GM18499 (cell line): ENCODE measurements around the gene FFAR1.

ENCODE experiments used
- ATAC-seq: cut with Tn5 transposase; IDR thresholded peaks from one replicate; pipeline ENCODE4 v1.9.1; 2021; ENCODE audit warnings: moderate number of reproducible peaks; ENCODE audit not compliant: insufficient read depth, unreplicated experiment

Gene FFAR1, protein sequence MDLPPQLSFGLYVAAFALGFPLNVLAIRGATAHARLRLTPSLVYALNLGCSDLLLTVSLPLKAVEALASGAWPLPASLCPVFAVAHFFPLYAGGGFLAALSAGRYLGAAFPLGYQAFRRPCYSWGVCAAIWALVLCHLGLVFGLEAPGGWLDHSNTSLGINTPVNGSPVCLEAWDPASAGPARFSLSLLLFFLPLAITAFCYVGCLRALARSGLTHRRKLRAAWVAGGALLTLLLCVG (N-terminal part only)

DNA sequence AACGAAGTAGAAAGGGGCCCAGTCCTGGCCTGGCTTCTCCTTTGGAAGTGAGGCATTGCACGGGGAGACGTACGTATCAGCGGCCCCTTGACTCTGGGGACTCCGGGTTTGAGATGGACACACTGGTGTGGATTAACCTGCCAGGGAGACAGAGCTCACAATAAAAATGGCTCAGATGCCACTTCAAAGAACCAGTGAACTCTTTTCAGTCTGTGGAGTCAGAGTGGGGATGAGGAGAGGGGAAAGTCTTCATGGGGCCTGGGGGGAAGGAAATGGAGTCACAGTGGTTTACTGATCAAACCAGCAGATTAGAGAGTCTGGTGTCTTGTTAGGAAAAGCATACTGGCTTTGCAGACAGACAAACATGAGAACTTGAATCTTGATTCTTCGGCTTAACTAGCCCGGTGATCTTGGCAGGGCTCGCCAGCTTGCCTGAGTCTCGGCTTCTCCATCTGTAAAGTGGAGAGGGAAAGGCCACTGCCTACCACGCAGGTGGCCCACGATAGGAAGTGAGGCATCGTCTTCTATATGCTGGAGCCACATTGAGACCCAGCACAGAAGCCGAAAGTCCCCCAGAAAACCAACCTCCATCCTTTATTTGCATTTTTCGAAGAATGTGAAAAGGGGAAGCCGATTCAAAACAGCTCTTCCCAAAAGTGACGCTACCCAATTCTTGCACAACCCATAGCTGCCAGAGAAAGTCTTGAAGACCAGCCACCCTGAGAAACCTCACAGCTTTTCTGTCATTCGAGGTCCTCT, at the start of gene FFAR1:
Gene FFAR1 (plus strand): TSS at position 732 of the 759 bp plus-strand sequence. CDS start 3,650 bp downstream, outside the sequence.
- no peak for ATAC-seq

DNA sequence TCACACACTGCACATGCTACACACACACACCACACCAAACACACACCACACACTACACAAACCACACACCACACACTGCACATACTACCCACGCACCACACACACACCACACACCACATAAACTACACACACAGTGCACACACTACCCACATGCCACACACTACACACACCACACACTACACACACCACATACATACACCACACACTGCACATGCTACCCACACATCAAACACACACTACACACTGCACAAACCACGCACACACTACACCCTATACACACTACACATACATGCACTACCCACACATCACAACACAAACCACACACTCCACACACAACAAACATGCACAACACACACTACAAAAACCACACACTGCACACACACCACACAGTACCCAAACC, 49.8 kb upstream of the FFAR1 start:
- no peak for ATAC-seq

DNA sequence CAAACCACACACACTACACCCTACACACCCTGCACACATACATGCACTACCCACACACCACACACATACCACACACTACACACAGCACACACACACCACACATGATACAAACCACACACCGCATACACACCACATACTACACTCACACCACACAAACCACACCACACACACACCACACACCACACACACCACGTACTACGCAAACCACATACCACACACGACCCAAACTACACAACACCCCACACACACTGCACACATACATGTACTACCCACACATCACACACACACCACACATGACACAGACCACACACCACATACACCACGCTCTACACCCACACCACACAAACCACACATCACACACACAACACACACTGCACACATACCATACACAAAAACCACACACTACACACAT, 49.1 kb upstream of the FFAR1 start:
- ATAC-seq: no peak

DNA sequence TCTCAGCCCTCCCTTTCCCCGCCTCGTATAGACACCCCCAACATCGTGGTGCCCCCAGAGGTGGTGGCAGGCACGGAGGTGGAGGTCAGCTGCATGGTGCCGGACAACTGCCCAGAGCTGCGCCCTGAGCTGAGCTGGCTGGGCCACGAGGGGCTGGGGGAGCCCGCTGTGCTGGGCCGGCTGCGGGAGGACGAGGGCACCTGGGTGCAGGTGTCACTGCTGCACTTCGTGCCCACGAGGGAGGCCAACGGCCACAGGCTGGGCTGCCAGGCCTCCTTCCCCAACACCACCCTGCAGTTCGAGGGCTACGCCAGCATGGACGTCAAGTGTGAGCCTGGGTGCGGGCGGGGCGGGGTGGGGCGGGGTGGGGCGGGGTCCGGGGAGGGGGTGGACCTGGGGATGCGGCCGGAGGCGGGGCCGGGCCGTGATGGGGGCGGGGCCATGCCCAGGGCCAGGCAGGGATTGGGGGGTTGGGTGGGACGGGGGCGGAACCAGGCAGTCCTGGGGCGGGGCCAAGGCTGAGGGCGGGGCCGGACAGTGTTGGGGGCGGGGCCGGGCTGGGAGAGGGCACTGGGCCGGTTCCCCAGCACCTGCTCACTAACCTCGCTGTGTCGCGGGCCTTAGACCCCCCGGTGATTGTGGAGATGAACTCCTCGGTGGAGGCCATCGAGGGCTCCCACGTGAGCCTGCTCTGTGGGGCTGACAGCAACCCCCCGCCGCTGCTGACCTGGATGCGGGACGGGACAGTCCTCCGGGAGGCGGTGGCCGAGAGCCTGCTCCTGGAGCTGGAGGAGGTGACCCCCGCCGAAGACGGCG, 48.0 kb upstream of the FFAR1 start:
- ATAC-seq: no peak

DNA sequence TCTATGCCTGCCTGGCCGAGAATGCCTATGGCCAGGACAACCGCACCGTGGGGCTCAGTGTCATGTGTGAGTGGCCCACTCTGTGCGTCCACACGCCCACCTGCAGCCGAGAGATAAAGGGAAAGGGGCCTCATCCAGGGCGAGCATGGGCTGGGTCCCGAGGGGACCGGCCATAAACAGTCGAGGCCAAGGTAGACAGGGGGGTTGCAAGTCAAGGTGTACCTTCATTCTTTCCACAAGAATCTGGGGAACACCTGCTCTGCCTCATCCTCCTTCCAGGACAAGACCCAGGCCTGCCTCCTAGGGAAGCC, 47.4 kb upstream of the FFAR1 start:
- ATAC-seq: no peak

DNA sequence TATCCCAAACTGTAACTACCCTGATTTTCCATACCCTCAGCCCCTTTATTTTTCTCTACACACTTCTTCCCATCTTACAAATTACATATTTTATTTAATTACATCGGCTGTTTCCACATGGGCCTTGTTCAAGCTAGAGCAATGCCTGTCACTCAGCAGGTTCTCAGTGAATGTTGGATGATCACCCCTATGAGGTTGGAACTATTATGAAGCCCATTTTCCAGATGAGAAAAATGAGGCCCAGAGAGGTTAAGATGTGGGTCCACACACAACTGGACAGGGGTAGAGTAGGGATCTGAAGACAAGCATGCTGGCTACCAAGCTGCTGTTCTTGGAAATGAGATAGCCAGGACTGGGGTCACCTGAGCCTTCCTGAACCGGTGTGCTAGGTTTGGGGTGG, 45.7 kb upstream of the FFAR1 start:
- ATAC-seq: no peak

DNA sequence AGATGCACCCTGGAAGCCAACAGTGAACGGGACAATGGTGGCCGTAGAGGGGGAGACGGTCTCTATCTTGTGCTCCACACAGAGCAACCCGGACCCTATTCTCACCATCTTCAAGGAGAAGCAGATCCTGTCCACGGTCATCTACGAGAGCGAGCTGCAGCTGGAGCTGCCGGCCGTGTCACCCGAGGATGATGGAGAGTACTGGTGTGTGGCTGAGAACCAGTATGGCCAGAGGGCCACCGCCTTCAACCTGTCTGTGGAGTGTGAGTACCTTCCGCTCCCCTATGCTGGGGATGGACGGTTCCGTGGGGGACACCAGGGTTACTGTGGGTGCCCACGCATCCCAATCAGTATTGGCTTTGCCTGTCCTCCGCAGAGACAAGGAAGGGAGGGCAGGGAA, 45.3 kb upstream of the FFAR1 start:
- ATAC-seq: no peak

DNA sequence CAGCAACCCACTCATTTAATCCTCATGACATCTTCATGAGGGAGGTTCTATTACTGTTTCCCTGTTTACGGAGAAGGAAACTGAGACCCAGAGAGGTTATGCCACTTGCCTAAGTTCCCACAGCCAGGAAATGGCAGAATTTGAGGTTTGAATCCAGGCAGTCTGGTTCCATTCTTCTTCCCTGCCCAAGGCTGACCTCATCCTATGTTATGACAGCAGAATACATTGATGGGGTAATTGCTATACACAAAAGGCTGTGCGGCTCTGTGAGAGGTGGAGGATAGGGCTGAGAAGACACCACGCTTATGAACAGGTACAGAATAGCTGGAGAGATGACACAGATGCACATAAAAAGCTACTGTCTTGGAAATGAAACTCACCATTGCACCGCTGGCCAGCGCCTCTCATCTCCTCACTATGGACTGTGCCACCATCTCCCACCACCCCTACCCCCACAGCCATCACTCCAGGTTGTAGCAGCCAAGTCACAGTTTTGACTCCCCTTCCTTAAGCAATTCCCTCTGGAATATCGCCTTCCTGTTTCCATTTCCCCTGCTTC, 44.3 kb upstream of the FFAR1 start:
- ATAC-seq: no peak

DNA sequence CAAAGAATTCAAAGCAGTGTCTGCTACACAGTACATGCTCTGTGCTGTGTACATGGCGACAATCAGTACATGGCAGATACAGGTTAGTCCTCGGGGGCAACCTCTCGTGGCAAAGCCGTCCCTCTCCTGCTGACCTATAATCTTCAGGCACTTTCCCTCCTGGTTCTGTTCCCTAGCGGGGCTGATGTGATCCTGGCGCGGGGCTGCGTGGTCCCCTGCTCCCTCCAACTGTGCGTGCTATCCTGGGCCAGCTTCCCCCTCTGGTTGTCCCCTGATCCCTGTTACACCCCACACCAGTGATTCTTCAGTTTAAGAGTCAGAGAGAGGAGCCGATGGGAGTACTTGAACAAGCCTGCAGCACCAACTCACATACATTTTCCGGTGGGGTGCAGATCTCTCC, 43.7 kb upstream of the FFAR1 start:
- ATAC-seq: no peak

DNA sequence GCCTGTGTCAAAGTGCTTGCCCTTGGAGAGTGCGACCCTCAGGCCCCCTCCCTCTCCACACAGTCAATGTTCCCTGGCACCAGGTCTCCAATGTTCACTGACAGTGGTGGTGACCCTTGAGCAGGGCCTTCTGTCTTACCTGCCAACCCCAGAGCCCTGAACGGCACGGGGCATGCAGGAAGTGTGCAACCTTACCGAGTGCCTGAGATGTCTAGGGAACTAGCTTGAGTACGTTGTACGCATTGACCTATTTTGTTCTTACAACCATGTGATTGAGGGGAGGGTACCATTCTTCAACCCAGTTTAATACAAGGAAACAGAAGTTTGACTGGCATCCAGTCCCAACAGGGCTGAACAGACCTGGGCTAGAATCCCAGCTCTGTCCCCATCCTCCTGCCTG, 42.5 kb upstream of the FFAR1 start:
- ATAC-seq: no peak

DNA sequence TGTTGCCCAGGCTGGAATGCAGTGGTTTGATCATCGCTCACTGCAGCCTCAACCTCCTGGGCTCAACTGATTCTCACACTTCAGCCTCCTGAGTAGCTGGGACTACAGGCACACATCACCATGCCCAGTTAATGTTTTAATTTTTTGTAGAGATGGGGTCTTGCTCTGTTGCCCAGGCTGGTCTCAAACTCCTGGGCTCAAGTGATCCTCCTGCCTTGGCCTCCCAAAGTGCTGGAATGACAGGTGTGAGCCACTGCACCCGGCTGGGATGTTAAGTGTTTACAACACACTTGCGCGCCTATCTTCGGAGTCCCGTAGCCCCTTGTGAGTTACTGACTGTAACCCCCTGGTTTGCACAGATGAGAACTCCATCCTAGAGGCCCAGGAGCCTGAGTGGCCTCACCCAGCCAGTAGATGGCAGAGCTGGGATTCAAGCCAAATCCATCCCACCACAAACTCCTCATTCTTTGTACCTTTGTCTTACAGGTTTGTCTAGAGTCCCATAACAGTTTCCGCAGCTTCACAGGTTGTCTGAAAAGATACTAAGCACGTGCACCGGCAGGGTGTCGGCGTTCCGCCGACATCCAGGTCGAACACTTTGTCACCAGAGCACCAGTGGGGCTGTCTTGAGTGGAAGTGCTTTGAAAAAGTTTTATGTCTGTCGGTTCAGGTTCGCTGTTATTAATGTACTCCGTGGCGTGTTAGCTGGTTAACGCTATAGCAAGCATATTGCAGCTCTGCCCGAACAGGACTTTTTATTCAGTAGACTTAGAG, 41.0 kb upstream of the FFAR1 start:
- ATAC-seq: no peak

DNA sequence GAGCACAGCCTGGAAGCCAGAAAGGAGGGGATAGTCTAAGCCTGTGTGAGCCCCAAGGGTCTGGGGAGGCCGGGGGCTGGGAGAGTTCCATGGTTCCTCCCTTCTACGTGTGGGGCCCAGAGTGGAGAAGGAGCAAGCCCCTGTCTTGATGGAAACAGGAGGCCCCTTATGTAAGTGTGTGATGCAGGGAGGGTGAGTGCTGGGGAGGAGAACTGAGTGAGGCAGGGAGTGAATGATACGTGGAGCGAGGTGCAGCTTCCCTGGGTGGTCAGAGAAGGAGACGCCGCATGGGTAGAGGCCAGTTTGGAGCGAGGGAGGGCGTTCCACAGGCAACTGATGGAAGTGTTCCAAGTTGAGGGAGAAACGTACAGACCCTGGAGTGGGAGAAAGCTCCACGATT, 39.8 kb upstream of the FFAR1 start:
- no peak for ATAC-seq

DNA sequence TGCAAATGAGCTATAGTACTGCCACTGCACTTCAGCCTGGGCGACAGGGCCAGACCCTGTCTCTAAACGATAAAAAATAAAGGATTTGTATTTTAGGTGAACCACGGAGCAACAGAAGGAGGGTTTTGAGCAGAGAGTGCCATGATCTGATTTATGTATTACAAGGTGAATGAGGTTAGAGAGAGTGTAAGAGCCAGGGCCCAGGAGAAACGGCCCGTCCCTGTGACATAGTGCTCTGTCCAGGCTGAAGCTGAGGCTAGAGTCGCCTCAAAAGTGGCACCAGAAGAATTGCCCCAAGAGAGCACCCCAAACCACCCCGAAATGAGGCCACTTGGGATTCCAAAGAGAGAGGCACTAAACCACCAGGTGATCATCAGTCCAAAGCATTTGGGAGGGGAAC, 38.8 kb upstream of the FFAR1 start:
- ATAC-seq: no peak

DNA sequence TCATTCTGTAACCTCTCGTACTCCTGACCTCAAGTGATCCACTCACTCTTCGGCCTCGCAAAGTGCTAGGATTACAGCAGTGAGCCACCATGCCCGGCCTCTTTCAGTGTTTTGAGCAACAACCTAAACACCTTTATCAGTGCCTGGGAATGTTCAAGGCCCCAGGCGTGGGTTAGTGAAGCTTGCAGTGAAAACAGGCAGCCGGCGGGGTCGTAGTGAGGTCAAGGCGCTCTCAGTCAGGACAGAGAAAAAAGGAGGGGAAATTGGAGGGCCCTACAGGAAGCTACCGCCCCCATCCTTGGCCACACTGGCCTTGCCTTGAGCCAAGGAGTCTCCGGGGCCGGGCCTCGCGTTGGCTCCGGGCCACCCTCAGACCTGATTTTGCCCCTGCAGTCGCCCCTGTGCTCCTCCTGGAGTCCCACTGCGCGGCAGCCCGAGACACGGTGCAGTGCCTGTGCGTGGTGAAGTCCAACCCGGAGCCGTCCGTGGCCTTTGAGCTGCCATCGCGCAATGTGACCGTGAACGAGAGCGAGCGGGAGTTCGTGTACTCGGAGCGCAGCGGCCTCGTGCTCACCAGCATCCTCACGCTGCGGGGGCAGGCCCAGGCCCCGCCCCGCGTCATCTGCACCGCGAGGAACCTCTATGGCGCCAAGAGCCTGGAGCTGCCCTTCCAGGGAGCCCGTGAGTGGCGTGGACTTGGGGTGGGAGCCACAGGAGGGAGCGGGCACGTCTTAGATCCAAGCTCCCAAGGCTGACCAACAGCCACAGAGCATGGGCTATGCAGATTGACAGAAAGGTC, 38.0 kb upstream of the FFAR1 start:
- ATAC-seq: no peak

DNA sequence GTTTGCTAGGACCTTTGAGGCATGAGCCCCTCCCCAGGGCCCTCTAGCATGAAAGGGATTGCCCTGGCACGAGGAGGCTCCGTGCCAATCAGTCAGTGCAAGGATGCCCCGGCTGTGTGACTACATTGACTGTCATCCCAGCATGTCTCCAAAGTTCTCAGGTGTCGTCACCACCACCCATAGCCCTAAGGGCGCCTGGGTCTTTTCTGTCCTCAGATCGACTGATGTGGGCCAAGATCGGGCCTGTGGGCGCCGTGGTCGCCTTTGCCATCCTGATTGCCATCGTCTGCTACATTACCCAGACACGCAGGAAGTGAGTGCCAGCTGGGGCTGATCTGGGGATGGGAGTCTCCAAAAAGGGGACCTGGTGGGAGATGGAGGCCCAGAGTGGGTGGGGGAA, 37.4 kb upstream of the FFAR1 start:
- no peak for ATAC-seq

DNA sequence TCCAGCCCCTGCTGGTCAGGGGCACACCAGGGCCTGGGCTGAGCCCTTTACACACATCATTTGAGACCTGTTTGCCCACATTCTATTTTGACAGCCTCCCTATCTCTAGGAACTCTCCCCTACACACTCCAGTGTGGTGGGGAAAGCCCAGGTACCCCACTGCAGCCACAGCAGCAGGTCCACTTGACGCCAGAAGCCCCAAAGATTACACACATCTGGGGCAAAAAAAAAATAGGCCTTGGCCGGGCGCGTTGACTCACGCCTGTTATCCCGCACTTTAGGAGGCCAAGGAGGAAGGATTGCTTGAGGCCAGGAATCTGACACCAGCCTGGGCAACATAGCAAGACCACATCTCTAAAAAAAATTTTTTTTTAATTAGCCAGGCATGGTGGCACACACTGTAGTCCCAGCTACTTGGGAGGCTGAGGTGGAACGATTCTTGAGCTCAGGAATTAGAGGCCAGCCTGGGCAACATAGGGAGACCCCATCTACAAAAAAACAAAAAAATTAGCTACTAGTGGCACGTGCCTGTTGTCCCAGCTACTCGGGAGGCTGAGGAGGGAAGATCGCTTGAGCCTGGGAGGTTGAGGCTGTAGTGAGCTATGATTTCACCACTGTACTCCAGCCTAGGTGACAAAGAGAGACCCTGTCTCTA, 36.8 kb upstream of the FFAR1 start:
- no peak for ATAC-seq

DNA sequence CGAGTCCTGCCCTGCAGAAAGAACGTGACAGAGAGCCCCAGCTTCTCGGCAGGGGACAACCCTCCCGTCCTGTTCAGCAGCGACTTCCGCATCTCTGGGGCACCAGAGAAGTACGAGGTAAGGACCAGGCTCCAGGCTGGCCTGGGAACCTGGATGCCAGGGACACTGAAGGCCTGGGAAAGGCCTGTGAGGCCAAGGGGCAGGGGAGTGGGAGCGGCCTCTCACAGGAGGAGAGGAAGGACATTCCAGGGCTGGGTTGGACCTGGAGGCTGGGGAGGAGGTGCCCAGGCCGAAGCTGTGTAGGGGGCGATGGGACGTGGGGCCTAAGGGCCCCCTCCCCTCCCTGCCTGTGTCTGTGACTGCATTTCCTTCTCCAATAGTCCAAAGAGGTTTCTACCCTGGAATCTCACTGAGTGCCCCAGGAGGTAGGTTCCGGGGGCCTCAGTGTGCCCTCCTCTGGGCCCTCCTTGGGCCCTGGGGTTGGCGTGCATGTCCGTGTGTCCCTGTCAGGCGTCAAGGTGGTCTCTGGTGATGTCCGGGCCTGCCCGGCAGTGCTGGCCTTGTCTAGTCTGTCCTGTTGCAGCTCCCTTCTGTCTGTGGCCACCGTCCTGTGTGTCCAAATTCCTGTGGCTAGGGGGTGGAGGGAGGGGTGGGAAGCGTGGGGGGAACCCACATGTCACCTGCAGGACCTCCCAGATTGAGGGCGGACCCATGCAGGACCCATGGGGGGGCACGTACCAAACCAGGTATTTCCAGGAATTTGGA, 35.6 kb upstream of the FFAR1 start:
- no peak for ATAC-seq

DNA sequence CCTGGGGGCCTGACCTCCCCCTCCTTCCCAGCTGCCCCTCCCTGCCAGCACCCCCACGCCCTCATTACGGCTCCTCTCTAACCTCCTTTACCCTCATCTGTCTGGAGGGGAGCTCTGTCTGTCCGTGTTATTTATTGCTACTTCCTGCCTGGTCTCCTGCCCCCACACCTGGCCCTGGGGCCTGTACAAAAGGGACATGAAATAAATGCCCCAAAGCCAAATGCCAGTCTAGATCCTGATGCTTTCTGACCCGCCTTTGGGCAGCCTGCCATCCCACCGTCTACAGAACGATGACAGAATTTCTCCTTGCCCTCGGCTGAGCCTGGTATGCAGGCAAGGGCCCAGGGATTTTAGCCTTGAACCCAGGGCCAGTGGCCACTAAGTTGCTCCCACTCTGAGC, 34.1 kb upstream of the FFAR1 start:
- no peak for ATAC-seq
